Type B pancreatic cell (in vitro differentiated cells): Measurements from ENCODE around the gene MARCHF11. TPM values are rescaled to one million over a fixed set of nuclear protein-coding genes. Genes with fewer than 3 reads are reported as not detected.

Experiments used
- DNase-seq: peaks from one replicate; pipeline ENCODE4 v3.0.0; 2021; ENCODE audit warnings: mixed read lengths; ENCODE audit not compliant: unreplicated experiment; ENCODE audit errors: extremely low spot score
- H3K27ac Mint-ChIP-seq: 2 replicates; pipeline ENCODE4 v1.8.0; 2021; ENCODE audit warnings: mild to moderate bottlenecking, mixed read lengths
- H3K27me3 Mint-ChIP-seq: 2 replicates; pipeline ENCODE4 v1.8.0; 2021; ENCODE audit warnings: mixed read lengths
- H3K36me3 Mint-ChIP-seq: 2 replicates; pipeline ENCODE4 v1.8.0; 2021; ENCODE audit warnings: mixed read lengths
- H3K4me1 Mint-ChIP-seq: one replicate; pipeline ENCODE4 v1.8.0; 2021; ENCODE audit warnings: mixed read lengths; ENCODE audit not compliant: unreplicated experiment
- H3K4me3 Mint-ChIP-seq: 2 replicates; pipeline ENCODE4 v1.8.0; 2021; ENCODE audit warnings: mild to moderate bottlenecking, mixed read lengths
- H3K9me3 Mint-ChIP-seq: 2 replicates; pipeline ENCODE4 v1.8.0; 2021; ENCODE audit warnings: mixed read lengths
- total RNA-seq: library from RNA; stranded (reverse); gene quantifications from 2 replicates; pipeline ENCODE4 v1.2.1, GENCODE V29; 2021; ENCODE audit warnings: low replicate concordance
- TF ChIP-seq, protein P1 (sequence below): fragments of 200-600 bp; sonication (generic); conservative IDR thresholded peaks from 2 replicates; pipeline ENCODE4 v1.5.0; 2021; ENCODE audit warnings: antibody characterized with exemption, mild to moderate bottlenecking

MARCHF11 gene
- total RNA-seq, 1 donor from 2014 or later, result 1.0 TPM

- Mint-ChIP-seq H3K4me3 (no peak overlapping the region), H3K27me3 (peaks cover 2% of the 10 kb centered on the region), H3K4me1 (no peaks in the 10 kb centered on the region), H3K9me3 (no peaks in the 10 kb centered on the region), H3K27ac (no peak overlapping the region), H3K36me3 (no peaks in the 10 kb centered on the region)
- TF ChIP-seq, protein P1, sequence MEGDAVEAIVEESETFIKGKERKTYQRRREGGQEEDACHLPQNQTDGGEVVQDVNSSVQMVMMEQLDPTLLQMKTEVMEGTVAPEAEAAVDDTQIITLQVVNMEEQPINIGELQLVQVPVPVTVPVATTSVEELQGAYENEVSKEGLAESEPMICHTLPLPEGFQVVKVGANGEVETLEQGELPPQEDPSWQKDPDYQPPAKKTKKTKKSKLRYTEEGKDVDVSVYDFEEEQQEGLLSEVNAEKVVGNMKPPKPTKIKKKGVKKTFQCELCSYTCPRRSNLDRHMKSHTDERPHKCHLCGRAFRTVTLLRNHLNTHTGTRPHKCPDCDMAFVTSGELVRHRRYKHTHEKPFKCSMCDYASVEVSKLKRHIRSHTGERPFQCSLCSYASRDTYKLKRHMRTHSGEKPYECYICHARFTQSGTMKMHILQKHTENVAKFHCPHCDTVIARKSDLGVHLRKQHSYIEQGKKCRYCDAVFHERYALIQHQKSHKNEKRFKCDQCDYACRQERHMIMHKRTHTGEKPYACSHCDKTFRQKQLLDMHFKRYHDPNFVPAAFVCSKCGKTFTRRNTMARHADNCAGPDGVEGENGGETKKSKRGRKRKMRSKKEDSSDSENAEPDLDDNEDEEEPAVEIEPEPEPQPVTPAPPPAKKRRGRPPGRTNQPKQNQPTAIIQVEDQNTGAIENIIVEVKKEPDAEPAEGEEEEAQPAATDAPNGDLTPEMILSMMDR, result no peak
- no peak for DNase-seq
Observed at GRCh38 chr5:16082053-16082452, 97.5 kb downstream of the MARCHF11 start.

- no peak overlapping the region for H3K27ac Mint-ChIP-seq
- no peaks in the 10 kb centered on the region for H3K36me3 Mint-ChIP-seq
- no peak for DNase-seq
- TF ChIP-seq, protein P1, result no peak
- H3K9me3 Mint-ChIP-seq, result no peaks in the 10 kb centered on the region
- peaks cover 2% of the 10 kb centered on the region for H3K27me3 Mint-ChIP-seq
- no peak overlapping the region for H3K4me3 Mint-ChIP-seq
- no peaks in the 10 kb centered on the region for H3K4me1 Mint-ChIP-seq
Observed at GRCh38 chr5:16081376-16081955, 98.1 kb downstream of the MARCHF11 start.

- no peaks in the 10 kb centered on the region for H3K36me3 Mint-ChIP-seq
- no peaks in the 10 kb centered on the region for H3K9me3 Mint-ChIP-seq
- H3K27me3 Mint-ChIP-seq, result peaks cover 2% of the 10 kb centered on the region
- DNase-seq, result no peak
- H3K27ac Mint-ChIP-seq, result no peak overlapping the region
- TF ChIP-seq, protein P1, result no peak
- no peaks in the 10 kb centered on the region for H3K4me1 Mint-ChIP-seq
- no peak overlapping the region for H3K4me3 Mint-ChIP-seq
Observed at GRCh38 chr5:16076657-16077056, 102.9 kb downstream of the MARCHF11 start.

DNA sequence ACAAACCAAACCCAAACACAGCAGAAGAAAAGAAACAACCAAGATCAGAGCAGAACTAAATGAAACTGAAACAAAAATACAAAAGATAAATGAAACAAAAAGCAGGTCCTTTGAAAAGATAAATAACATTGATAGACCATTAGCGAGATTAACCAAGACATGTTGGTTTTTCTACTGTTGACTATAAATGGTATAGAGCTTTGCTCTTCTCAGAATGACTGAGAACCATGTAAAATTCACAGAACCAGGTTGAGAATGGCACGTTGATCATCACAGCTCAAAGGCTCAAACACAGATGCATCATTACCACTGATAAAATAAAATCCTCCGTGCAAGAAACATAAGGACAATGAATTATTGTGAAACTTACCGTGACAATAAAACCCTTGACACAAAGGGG, 105.2 kb downstream of the MARCHF11 start:
- H3K4me1 Mint-ChIP-seq, result no peaks in the 10 kb centered on the region
- no peak for DNase-seq
- TF ChIP-seq, protein P1, result no peak
- no peak overlapping the region for H3K4me3 Mint-ChIP-seq
- no peak overlapping the region for H3K27ac Mint-ChIP-seq
- H3K36me3 Mint-ChIP-seq, result no peaks in the 10 kb centered on the region
- no peaks in the 10 kb centered on the region for H3K9me3 Mint-ChIP-seq
- peaks cover 2% of the 10 kb centered on the region for H3K27me3 Mint-ChIP-seq

DNA sequence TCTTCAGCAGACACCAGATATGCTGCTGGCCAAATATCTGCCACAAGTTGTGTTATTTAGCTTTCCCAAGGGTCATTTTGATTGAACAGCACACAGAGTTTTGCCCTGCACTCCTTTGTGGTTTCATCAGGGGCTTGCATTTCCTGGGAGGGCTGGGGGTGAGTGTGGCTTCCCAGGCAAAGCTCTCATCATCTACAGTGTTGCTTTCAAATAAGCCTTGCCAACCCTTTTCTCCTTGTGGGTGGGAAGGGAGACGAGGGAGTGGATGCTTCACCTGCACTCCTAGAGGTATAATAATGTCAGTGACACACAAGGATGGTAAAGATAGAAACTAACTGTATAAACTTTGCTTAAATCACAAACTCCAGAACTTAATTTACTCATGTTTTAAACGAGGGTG, 107.0 kb downstream of the MARCHF11 start:
- no peaks in the 10 kb centered on the region for H3K4me1 Mint-ChIP-seq
- no peak for DNase-seq
- no peak overlapping the region for H3K4me3 Mint-ChIP-seq
- no peaks in the 10 kb centered on the region for H3K9me3 Mint-ChIP-seq
- H3K27ac Mint-ChIP-seq, result no peak overlapping the region
- H3K27me3 Mint-ChIP-seq, result peaks cover 4% of the 10 kb centered on the region
- H3K36me3 Mint-ChIP-seq, result no peaks in the 10 kb centered on the region
- TF ChIP-seq, protein P1, result no peak

- Mint-ChIP-seq H3K4me1 (no peaks in the 10 kb centered on the region), H3K36me3 (no peaks in the 10 kb centered on the region), H3K4me3 (no peak overlapping the region), H3K27ac (no peak overlapping the region), H3K9me3 (no peaks in the 10 kb centered on the region), H3K27me3 (peaks cover 10% of the 10 kb centered on the region)
- DNase-seq, result no peak
- TF ChIP-seq, protein P1, result no peak
Observed at GRCh38 chr5:16067415-16067814, 112.2 kb downstream of the MARCHF11 start.
